Mesothelial cell of epicardium (in vitro differentiated cells): ENCODE measurements around the gene SLC25A47. TPM values are rescaled to one million over a fixed set of nuclear protein-coding genes. Genes with fewer than 3 reads are reported as not detected.
"Not testable (repeated sequence)": the region's sequence is repeated elsewhere in the genome, so short reads cannot be mapped to it uniquely, and the experiment has no call there.

Experiments
- DNase-seq, 2 experiments: peaks; one replicate each; pipeline ENCODE4 v3.0.0; 2021; ENCODE audit warnings: low spot score in 2 of 2; ENCODE audit not compliant: unreplicated experiment in 2 of 2
- H3K27ac Mint-ChIP-seq: 2 replicates; pipeline ENCODE4 v1.8.0; 2021; ENCODE audit warnings: mixed read lengths
- H3K27me3 Mint-ChIP-seq: 2 replicates; pipeline ENCODE4 v1.8.0; 2021; ENCODE audit warnings: low read depth, mixed read lengths
- H3K36me3 Mint-ChIP-seq: 2 replicates; pipeline ENCODE4 v1.8.0; 2021; ENCODE audit warnings: mixed read lengths
- H3K4me1 Mint-ChIP-seq: 2 replicates; pipeline ENCODE4 v1.8.0; 2021; ENCODE audit warnings: mixed read lengths
- H3K4me3 Mint-ChIP-seq: 2 replicates; pipeline ENCODE4 v1.8.0; 2021; ENCODE audit warnings: mild to moderate bottlenecking, moderate library complexity, mixed read lengths
- H3K9me3 Mint-ChIP-seq: 2 replicates; pipeline ENCODE4 v1.8.0; 2021; ENCODE audit warnings: mixed read lengths
- total RNA-seq: library from RNA; stranded (reverse); gene quantifications from 3 replicates; pipeline ENCODE4 v1.2.1, GENCODE V29; 2021
- TF ChIP-seq, protein P1 (sequence below): fragments of 200-600 bp; sonication (generic); IDR thresholded peaks from one replicate; pipeline ENCODE4 v1.5.0; 2021; ENCODE audit warnings: antibody characterized with exemption; ENCODE audit not compliant: unreplicated experiment

Gene SLC25A47
- total RNA-seq, 1 donor from 2014 or later: not detected

DNA sequence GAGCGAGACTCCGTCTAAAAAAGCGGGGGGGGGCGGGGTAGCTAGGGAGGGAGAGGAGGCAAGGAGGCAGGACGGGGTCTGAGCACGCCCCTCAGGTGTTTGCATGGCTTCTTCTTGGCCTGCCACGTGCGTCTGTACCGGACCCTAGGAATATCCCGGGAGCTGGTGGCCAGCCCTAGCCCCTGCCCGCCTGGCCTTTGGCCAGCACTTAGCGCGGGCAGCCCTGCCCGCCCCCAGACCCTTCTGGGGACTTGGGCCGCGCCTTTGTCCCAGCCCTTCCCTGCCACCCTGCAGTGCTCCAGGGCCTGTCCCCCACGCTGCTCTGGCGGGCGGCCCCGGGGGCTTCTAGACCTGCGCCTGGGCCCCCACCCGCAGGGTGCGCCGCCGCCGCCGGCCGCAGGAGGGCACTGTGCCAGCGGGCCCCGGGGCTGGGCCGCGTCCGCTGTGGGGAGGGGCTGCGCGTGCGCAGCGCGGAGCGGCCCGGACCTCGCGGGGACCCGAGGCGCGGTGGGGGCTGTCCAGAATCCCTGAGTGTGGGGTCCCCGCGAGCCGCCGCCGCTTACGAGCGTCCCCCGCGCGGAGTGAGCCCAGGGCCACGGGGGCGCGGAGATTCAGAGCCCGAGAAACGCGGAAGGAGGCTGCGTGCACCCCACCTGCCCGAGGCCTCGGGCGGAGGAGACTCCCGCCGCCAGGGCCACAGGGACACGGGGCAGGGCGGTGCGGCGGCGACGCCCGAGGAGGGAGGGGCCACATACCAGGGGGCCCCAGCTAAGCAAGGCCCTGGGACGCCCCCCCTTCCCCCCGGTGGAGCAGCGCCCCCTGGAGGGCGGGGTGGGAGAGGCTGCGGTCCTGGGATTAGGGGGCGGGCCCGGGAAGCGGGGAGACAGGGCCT is 37.9 kb upstream of the SLC25A47 start:
- Mint-ChIP-seq H3K27me3 (no peaks in the 10 kb centered on the region), H3K4me3 (peak overlapping the region; percentile 75), H3K9me3 (no peaks in the 10 kb centered on the region), H3K27ac (no peak overlapping the region), H3K4me1 (peaks cover 8% of the 10 kb centered on the region), H3K36me3 (no peaks in the 10 kb centered on the region)
- TF ChIP-seq, protein P1, sequence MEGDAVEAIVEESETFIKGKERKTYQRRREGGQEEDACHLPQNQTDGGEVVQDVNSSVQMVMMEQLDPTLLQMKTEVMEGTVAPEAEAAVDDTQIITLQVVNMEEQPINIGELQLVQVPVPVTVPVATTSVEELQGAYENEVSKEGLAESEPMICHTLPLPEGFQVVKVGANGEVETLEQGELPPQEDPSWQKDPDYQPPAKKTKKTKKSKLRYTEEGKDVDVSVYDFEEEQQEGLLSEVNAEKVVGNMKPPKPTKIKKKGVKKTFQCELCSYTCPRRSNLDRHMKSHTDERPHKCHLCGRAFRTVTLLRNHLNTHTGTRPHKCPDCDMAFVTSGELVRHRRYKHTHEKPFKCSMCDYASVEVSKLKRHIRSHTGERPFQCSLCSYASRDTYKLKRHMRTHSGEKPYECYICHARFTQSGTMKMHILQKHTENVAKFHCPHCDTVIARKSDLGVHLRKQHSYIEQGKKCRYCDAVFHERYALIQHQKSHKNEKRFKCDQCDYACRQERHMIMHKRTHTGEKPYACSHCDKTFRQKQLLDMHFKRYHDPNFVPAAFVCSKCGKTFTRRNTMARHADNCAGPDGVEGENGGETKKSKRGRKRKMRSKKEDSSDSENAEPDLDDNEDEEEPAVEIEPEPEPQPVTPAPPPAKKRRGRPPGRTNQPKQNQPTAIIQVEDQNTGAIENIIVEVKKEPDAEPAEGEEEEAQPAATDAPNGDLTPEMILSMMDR: peak; percentile 79
- DNase-seq: peak; percentile 66 to 89

DNA sequence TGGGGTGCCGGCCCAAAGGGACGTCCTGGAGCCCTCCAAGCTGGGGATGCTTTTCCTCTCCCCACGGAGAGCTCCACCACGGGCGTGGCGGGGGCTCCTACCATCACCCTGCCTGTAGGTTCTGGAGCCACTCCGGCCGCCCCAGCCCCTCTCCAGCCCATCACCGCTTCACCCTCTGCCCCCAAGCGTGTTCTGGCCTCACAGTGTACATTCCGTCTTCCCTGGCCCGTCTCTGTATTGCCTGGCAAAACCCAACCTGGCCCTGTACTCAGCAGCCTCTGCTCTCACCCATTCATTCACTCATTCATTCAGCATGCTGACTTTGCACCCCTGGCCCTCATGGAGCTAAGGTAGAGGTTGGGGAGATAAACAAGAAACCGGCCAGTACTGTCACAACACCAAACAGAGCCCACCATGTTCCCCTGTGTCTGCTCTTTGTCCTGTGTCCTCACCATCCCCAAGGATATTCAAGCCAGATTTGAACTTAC is 37.2 kb upstream of the SLC25A47 start:
- Mint-ChIP-seq H3K27ac (peak overlapping the region; percentile 79), H3K27me3 (no peaks in the 10 kb centered on the region), H3K36me3 (peaks cover 2% of the 10 kb centered on the region), H3K9me3 (no peaks in the 10 kb centered on the region), H3K4me1 (peaks cover 8% of the 10 kb centered on the region), H3K4me3 (peak overlapping the region; percentile 75)
- TF ChIP-seq, protein P1: no peak
- DNase-seq: no peak

DNA sequence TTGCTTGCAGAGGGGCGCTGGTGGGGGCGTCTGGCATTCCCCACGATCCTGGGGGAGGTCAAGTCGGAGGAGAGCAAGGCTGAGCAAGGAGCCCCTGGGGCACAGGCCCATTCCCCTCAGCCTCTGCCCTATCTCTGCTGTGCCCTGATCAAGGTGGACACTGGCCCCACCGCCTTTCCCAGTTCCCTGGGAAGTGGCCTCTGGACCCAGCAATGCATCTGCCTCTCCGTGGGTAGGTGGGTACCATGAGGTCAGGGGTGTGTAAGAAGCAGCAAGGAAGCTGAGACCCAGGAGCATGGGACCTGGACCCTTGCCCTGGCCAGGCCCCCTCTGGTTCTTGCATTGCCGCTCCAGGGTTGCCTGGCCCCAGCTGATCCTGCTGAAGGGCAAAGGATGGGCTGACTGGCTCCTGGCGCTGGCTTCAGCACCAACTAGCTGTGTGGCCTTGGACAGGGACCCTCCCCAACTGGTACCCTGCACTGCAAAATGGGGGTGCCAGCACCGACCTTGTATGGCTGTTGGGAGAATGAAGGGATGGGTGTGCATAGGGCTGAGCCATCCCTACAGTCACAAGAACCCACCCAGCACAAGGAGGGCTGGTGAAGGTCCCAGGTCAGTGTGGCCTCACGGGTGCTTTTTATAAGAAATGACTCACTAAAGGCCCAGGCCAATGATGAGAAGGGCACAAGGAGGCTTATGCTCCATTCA is 36.5 kb upstream of the SLC25A47 start:
- Mint-ChIP-seq H3K27me3 (no peaks in the 10 kb centered on the region), H3K27ac (no peak overlapping the region), H3K36me3 (peaks cover 2% of the 10 kb centered on the region), H3K9me3 (no peaks in the 10 kb centered on the region), H3K4me1 (peaks cover 8% of the 10 kb centered on the region), H3K4me3 (peak overlapping the region; percentile 33)
- TF ChIP-seq, protein P1: no peak
- DNase-seq: no peak

DNA sequence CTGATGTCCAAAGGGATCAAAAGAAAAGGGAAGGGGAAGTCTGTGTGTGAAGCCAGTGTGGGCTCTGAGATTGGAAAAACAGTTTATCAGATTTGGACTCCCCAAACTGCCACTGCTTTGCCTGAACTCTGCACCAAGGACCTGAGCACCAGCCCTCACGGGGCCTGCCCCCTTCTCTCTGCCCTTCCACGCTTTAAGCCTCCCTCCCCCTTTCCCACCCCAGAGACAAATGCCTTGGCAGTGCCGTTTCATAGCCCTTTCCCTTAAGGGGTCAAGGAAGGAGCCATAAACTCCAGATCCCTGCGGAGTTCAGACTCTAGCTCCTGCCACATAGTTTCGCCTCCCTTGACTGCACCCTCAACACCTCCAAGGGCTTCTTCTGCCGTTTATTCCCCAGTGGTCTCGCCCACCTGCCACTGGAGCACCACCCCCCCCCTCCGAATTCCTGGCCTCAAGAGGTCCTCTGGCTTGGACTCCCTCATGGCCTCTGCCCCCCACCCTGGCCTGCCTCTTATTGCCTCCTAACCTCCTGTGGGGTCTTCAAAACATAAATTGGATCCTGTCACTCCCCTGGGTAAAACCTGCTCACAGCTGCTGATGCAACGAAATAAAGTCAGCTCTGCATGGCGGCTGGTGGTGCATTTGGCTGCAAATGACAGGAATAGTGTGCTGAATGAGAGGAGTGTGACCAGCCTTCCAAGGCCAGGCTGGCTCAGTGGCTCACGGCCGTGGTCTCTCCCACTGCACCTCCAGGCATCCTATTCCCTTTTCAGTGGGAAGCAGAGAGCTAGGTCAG is 35.7 kb upstream of the SLC25A47 start:
- Mint-ChIP-seq H3K4me3 (no peak overlapping the region), H3K9me3 (no peaks in the 10 kb centered on the region), H3K36me3 (peaks cover 2% of the 10 kb centered on the region), H3K4me1 (peaks cover 8% of the 10 kb centered on the region), H3K27ac (peak overlapping the region; percentile 43), H3K27me3 (no peaks in the 10 kb centered on the region)
- DNase-seq: no peak
- TF ChIP-seq, protein P1: no peak

DNA sequence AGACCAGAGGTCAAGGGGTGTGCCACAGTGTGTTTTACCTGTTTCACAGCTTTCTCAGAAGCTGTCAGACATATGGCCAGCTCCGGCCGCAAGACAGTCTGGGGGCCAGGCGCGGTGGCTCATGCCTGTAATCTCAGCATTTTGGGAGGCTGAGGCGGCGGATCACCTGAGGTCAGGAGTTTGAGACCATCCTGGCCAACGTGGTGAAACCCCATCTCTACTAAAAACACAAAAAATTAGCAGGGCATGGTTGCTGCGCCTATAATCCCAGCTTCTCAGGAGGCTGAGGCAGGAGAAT is 35.2 kb upstream of the SLC25A47 start:
- not testable (repeated sequence) for H3K9me3 Mint-ChIP-seq, H3K27me3 Mint-ChIP-seq, H3K4me3 Mint-ChIP-seq, H3K4me1 Mint-ChIP-seq, DNase-seq, H3K27ac Mint-ChIP-seq, H3K36me3 Mint-ChIP-seq
